DND-41 (cell line): Measurements from ENCODE around the gene MYL3.

ENCODE experiments used
- ATAC-seq: fragments of 200-7000 bp; cut with Tn5 transposase; 3 replicates; pipeline ENCODE4 v1.9.1; 2021; ENCODE audit warnings: low read depth; ENCODE audit not compliant: insufficient read depth
- DNase-seq: peaks from one replicate; pipeline ENCODE4 v3.0.0-alpha.2; 2020
- H2AFZ ChIP-seq: 2 replicates; pipeline ENCODE4 v1.6.0; 2012; ENCODE audit warnings: low read depth, low read length
- H3K27ac ChIP-seq: 2 replicates; pipeline ENCODE4 v1.5.1; 2012; ENCODE audit warnings: low read length, inconsistent platforms
- H3K27me3 ChIP-seq: fragments of 200-600 bp; sonication (generic); 2 replicates; pipeline ENCODE4 v1.6.0; 2012; ENCODE audit warnings: low read length, mild to moderate bottlenecking, inconsistent platforms; ENCODE audit not compliant: insufficient read depth, poor library complexity
- H3K36me3 ChIP-seq: 2 replicates; pipeline ENCODE4 v1.5.1; 2012; ENCODE audit warnings: low read length, inconsistent platforms; ENCODE audit not compliant: insufficient read depth
- H3K4me1 ChIP-seq: 2 replicates; pipeline ENCODE4 v1.5.1; 2012; ENCODE audit warnings: mild to moderate bottlenecking, low read length; ENCODE audit not compliant: insufficient read depth
- H3K4me2 ChIP-seq: 2 replicates; pipeline ENCODE4 v1.6.0; 2012; ENCODE audit warnings: mild to moderate bottlenecking, moderate library complexity, low read length, inconsistent platforms; ENCODE audit not compliant: insufficient read depth
- H3K4me3 ChIP-seq, 2 experiments: fragments of 200-600 bp in 1 of 2; shearing (Covaris generic) in 1 of 2; 2 replicates each; pipeline ENCODE4 v1.5.1; 2012 to 2016; ENCODE audit warnings: inconsistent platforms in 2 of 2, low read length in 2 of 2, mild to moderate bottlenecking in 2 of 2, low read depth in 1 of 2, moderate library complexity in 1 of 2
- H3K79me2 ChIP-seq: 2 replicates; pipeline ENCODE4 v1.6.0; 2012; ENCODE audit warnings: low read length, inconsistent platforms; ENCODE audit not compliant: insufficient read depth
- H3K9ac ChIP-seq: 2 replicates; pipeline ENCODE4 v1.6.0; 2012; ENCODE audit warnings: low read depth, mild to moderate bottlenecking, inconsistent platforms, low read length, moderate library complexity
- H3K9me3 ChIP-seq: 2 replicates; pipeline ENCODE4 v1.5.1; 2012; ENCODE audit warnings: low read length, moderate library complexity, mild to moderate bottlenecking, inconsistent platforms; ENCODE audit not compliant: insufficient read depth, severe bottlenecking
- H4K20me1 ChIP-seq: 2 replicates; pipeline ENCODE4 v1.6.0; 2012; ENCODE audit warnings: low read length; ENCODE audit not compliant: insufficient read depth
- CTCF ChIP-seq: IDR thresholded peaks from 2 replicates; pipeline ENCODE4 v1.5.1; 2012; ENCODE audit warnings: borderline replicate concordance, low read length, moderate library complexity, mild to moderate bottlenecking; ENCODE audit not compliant: poor library complexity, severe bottlenecking; ENCODE audit errors: extremely low read depth
- EZH2 ChIP-seq: IDR thresholded peaks from 3 replicates; pipeline ENCODE4 v1.6.1; 2012; ENCODE audit warnings: borderline replicate concordance, low read depth, mild to moderate bottlenecking, moderate library complexity, low read length, inconsistent platforms; ENCODE audit not compliant: severe bottlenecking

Gene MYL3

GRCh38 chr3:46838301-46838700 lies 24.9 kb downstream of the MYL3 start:
- Histone ChIP-seq H3K27ac (no peak overlapping the region), H3K9me3 (peaks cover 21% of the 10 kb centered on the region), H3K27me3 (no peaks in the 10 kb centered on the region), H3K79me2 (no peaks in the 10 kb centered on the region), H4K20me1 (no peaks in the 10 kb centered on the region), H3K4me1 (no peaks in the 10 kb centered on the region), H3K4me3 (no peak overlapping the region), H3K9ac (no peak overlapping the region), H2AFZ (no peak overlapping the region), H3K4me2 (no peak overlapping the region), H3K36me3 (no peaks in the 10 kb centered on the region)
- TF ChIP-seq CTCF (no peak), EZH2 (no peak)
- ATAC-seq = no peak
- DNase-seq = no peak

GRCh38 chr3:46835491-46835890 lies 27.8 kb downstream of the MYL3 start:
- Histone ChIP-seq H3K79me2 (no peaks in the 10 kb centered on the region), H3K4me1 (no peaks in the 10 kb centered on the region), H3K27ac (no peak overlapping the region), H3K36me3 (no peaks in the 10 kb centered on the region), H3K4me2 (no peak overlapping the region), H3K9ac (no peak overlapping the region), H4K20me1 (no peaks in the 10 kb centered on the region), H2AFZ (no peak overlapping the region), H3K27me3 (no peaks in the 10 kb centered on the region), H3K4me3 (no peak overlapping the region), H3K9me3 (peaks cover 16% of the 10 kb centered on the region)
- TF ChIP-seq CTCF = no peak
- no peak for TF ChIP-seq EZH2
- DNase-seq (no peak), ATAC-seq (no peak)

GRCh38 chr3:46835054-46835453 lies 28.2 kb downstream of the MYL3 start:
- H3K27ac ChIP-seq = no peak overlapping the region
- ATAC-seq (no peak), DNase-seq (no peak)

More at GRCh38 chr3:46835054-46835453, 28.2 kb downstream of the MYL3 start:
- Histone ChIP-seq H3K27me3 (no peaks in the 10 kb centered on the region), H3K79me2 (no peaks in the 10 kb centered on the region), H3K9me3 (peaks cover 14% of the 10 kb centered on the region), H4K20me1 (no peaks in the 10 kb centered on the region), H3K9ac (no peak overlapping the region), H3K4me2 (no peak overlapping the region), H2AFZ (no peak overlapping the region), H3K4me1 (no peaks in the 10 kb centered on the region), H3K36me3 (no peaks in the 10 kb centered on the region), H3K4me3 (no peak overlapping the region)
- TF ChIP-seq EZH2 (no peak), CTCF (no peak)
